NT2/D1 (cell line): ENCODE results near the gene ZNF497.

Experiments used
- DNase-seq: peaks from one replicate; pipeline ENCODE4 v3.0.0-alpha.2; 2011; ENCODE audit warnings: low read depth, low spot score
- H3K27me3 ChIP-seq: 2 replicates; pipeline ENCODE4 v1.6.0; 2011; ENCODE audit warnings: mild to moderate bottlenecking; ENCODE audit not compliant: insufficient read length, insufficient read depth
- H3K36me3 ChIP-seq: 2 replicates; pipeline ENCODE4 v1.6.1; 2011; ENCODE audit warnings: mild to moderate bottlenecking, low read length, mixed read lengths; ENCODE audit not compliant: insufficient read depth, insufficient read length
- H3K4me1 ChIP-seq: 2 replicates; pipeline ENCODE4 v1.5.1; 2011; ENCODE audit not compliant: insufficient read depth, insufficient read length
- H3K4me3 ChIP-seq: 2 replicates; pipeline ENCODE4 v1.5.1; 2011; ENCODE audit warnings: low read depth; ENCODE audit not compliant: insufficient read length
- H3K9ac ChIP-seq: 2 replicates; pipeline ENCODE4 v1.6.0; 2011; ENCODE audit warnings: low read depth; ENCODE audit not compliant: insufficient read length
- H3K9me3 ChIP-seq: 2 replicates; pipeline ENCODE4 v1.5.1; 2011; ENCODE audit warnings: mild to moderate bottlenecking, low read length; ENCODE audit not compliant: insufficient read depth
- SUZ12 ChIP-seq: IDR thresholded peaks from 2 replicates; pipeline ENCODE4 v1.6.1; 2011; ENCODE audit not compliant: insufficient read length, insufficient read depth; ENCODE audit errors: extremely low read depth
- YY1 ChIP-seq: IDR thresholded peaks from 2 replicates; pipeline ENCODE4 v1.6.1; 2011; ENCODE audit not compliant: insufficient read length, insufficient read depth
- ZNF274 ChIP-seq: IDR thresholded peaks from 2 replicates; pipeline ENCODE4 v1.6.1; 2011; ENCODE audit warnings: mild to moderate bottlenecking, low read depth, low read length

ZNF497 gene

DNA sequence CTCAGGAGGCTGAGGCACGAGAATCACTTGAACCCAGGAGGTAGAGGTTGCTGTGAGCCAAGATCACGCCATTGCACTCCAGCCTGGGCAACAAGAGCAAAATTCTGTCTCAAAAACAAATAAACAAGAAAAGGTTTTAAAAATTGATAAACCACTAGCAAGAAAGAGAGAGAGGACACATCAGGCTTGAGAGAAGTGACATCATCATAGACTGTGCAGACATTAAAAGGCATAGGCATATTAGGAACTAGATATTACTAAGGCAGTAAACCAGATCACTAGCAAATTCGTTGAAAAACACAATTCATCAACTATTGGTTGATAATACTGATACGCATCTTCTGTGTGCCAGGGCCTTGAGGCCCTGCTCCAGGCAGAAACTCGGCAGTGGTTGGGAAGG, 17.0 kb downstream of the ZNF497 start:
- H3K4me1 ChIP-seq, result peaks cover 2% of the 10 kb centered on the region
- H3K36me3 ChIP-seq, result peaks cover 12% of the 10 kb centered on the region
- peaks cover 15% of the 10 kb centered on the region for H3K27me3 ChIP-seq
- no peak for DNase-seq
- H3K9me3 ChIP-seq, result no peaks in the 10 kb centered on the region
- TF ChIP-seq YY1, result no peak
- no peak for TF ChIP-seq ZNF274
- TF ChIP-seq SUZ12, result no peak
- H3K4me3 ChIP-seq, result no peak overlapping the region
- H3K9ac ChIP-seq, result no peak overlapping the region

DNA sequence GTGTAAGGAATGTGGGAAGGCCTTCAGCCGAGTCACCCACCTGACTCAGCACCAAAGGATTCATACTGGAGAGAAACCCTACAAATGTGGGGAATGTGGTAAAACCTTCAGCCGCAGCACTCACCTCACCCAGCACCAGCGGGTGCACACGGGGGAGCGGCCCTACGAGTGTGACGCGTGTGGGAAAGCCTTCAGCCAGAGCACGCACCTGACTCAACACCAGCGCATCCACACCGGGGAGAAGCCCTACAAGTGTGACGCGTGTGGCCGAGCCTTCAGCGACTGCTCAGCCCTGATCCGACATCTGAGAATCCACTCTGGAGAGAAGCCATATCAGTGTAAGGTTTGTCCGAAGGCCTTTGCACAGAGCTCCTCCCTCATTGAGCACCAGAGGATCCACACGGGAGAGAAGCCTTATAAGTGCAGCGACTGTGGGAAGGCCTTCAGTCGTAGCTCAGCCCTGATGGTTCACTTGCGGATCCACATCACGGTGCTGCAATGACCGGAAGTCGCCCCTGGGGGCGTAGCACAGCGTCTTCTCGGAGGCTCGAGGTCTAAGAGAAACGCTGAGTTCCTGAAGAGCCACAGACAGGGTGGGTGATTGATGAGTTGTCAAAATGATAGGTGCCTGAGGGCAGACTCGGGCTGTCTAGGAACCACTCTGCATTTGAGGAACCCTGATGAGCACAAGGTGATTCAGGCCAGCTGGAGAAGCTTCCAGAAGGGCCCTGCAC, 23.6 kb downstream of the ZNF497 start:
- no peak for DNase-seq
- H3K4me1 ChIP-seq, result no peaks in the 10 kb centered on the region

DNA sequence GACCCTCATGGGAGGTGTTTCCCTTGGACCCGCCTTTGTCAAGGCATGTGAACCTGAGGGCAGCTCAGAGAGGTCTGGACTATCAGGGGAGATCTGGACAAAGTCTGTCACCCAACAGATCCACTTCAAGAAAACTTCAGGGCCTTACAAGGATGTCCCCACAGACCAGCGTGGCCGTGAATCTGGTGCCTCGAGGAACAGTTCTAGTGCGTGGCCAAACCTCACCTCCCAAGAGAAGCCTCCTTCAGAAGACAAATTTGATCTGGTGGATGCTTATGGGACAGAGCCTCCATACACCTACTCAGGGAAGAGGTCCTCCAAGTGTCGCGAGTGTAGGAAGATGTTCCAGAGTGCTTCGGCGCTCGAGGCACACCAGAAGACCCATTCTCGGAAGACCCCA, 24.2 kb downstream of the ZNF497 start:
- H3K9ac ChIP-seq, result no peak overlapping the region
- H3K36me3 ChIP-seq, result peaks cover 60% of the 10 kb centered on the region
- TF ChIP-seq ZNF274 (no peak), SUZ12 (no peak), YY1 (no peak)
- H3K9me3 ChIP-seq, result peaks cover 11% of the 10 kb centered on the region; the same call in 1 of the 2 replicates
- H3K27me3 ChIP-seq, result no peaks in the 10 kb centered on the region
- DNase-seq, result no peak
- H3K4me3 ChIP-seq, result no peak overlapping the region
- no peaks in the 10 kb centered on the region for H3K4me1 ChIP-seq

More for the DNA sequence above, 23.6 kb downstream of the ZNF497 start:
- Histone ChIP-seq H3K27me3 (no peaks in the 10 kb centered on the region), H3K36me3 (peaks cover 60% of the 10 kb centered on the region), H3K4me3 (no peak overlapping the region), H3K9me3 (peaks cover 11% of the 10 kb centered on the region; the same call in 1 of the 2 replicates), H3K9ac (no peak overlapping the region)
- TF ChIP-seq SUZ12 (no peak), ZNF274 (no peak), YY1 (no peak)

DNA sequence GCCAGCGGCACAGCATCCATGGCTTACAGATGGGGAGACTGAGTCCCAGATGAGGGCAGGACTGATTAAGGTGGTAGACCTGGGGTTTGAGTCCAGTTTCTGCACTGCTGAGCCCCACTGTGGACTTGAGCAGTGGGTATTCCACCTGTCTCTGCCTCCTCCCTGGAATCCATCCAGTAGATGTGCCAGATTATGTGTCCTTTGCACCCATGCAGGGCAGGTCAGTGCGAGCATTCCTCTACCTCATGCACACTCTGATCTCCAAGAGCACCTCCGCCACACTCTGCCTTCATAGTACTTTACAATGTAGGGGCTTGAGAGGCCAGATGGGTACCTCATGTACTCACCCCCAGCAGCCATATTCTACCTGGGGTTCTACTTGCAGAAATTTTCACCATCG, 25.7 kb downstream of the ZNF497 start:
- H3K9me3 ChIP-seq, result peaks cover 11% of the 10 kb centered on the region; the same call in 1 of the 2 replicates
- no peak for TF ChIP-seq SUZ12
- no peaks in the 10 kb centered on the region for H3K27me3 ChIP-seq
- H3K36me3 ChIP-seq, result peaks cover 59% of the 10 kb centered on the region
- H3K9ac ChIP-seq, result no peak overlapping the region
- no peaks in the 10 kb centered on the region for H3K4me1 ChIP-seq
- no peak overlapping the region for H3K4me3 ChIP-seq
- no peak for DNase-seq

DNA sequence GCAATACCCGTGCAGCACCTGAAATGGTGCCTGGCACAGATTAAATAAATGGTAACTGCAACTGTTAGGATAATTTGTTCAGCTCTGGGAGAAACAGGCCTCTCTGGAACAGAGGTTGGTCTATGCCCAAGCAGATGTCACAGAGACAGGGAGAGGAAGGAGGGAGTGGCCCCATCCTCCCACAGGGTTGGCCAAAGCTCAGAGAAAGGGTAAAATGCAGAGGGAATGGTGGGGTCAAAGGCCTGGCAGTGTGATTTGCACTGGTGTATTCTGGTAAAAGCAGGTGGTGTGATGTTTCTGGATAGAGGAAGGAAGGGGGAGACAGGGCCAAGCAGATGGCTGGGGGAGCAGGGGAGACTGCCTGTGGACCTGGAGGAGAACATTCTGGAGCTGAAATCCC, 26.3 kb downstream of the ZNF497 start:
- Histone ChIP-seq H3K27me3 (no peaks in the 10 kb centered on the region), H3K9ac (no peak overlapping the region), H3K36me3 (peaks cover 53% of the 10 kb centered on the region), H3K4me3 (no peak overlapping the region), H3K4me1 (no peaks in the 10 kb centered on the region), H3K9me3 (peaks cover 11% of the 10 kb centered on the region; the same call in 1 of the 2 replicates)
- no peak for DNase-seq
- TF ChIP-seq ZNF274 (no peak), YY1 (no peak), SUZ12 (no peak)

DNA sequence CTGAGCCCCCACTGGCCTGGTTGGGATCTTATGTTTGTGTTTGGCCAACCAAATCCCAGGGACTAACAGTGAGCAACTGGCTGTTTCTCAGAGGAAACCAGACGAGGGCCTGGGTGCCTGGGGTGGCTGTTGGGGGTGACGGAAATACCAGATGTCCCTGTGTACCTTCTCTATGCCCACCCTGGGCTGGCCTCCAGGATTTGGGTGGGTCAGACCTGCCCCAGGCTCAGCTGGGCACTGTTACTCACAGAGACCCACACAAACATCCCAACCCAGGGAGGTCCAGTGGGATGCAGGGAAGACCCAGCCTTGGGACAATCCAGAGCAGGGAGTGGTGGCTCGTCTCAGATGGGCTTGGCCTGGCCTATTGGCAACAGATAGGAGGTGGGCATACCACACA, 26.9 kb downstream of the ZNF497 start:
- no peak for TF ChIP-seq ZNF274
- no peak for TF ChIP-seq YY1
- no peak for TF ChIP-seq SUZ12
- no peak for DNase-seq

DNA sequence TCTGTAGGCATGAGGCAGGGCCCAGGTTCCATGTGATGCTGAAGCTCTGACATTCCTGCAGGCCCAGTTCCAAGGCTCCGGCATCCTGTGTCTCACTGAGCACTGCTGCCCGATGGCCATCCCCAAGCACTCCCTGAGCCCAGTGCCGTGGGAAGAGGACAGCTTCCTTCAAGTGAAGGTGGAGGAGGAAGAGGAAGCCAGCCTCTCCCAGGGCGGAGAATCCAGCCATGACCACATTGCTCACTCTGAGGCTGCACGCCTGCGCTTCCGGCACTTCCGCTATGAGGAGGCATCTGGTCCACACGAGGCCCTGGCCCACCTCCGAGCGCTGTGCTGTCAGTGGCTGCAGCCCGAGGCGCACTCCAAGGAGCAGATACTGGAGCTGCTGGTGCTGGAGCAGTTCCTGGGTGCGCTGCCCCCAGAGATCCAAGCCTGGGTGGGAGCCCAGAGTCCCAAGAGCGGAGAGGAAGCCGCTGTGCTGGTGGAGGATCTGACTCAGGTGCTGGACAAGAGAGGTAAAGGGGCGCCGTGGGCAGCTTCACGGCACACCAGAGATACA, 27.8 kb downstream of the ZNF497 start:
- DNase-seq, result no peak
- H3K4me1 ChIP-seq, result no peaks in the 10 kb centered on the region
- H3K4me3 ChIP-seq, result no peak overlapping the region
- no peak for TF ChIP-seq ZNF274
- TF ChIP-seq SUZ12, result no peak
- no peak for TF ChIP-seq YY1
- peaks cover 11% of the 10 kb centered on the region; the same call in 1 of the 2 replicates for H3K9me3 ChIP-seq
- no peaks in the 10 kb centered on the region for H3K27me3 ChIP-seq
- no peak overlapping the region for H3K9ac ChIP-seq
- H3K36me3 ChIP-seq, result peaks cover 47% of the 10 kb centered on the region

More for the DNA sequence above, 26.9 kb downstream of the ZNF497 start:
- Histone ChIP-seq H3K27me3 (no peaks in the 10 kb centered on the region), H3K9me3 (peaks cover 11% of the 10 kb centered on the region; the same call in 1 of the 2 replicates), H3K4me1 (no peaks in the 10 kb centered on the region), H3K4me3 (no peak overlapping the region), H3K9ac (no peak overlapping the region), H3K36me3 (peaks cover 48% of the 10 kb centered on the region)
